ENCODE measurements around the gene BTN1A1. TPM values are rescaled to one million over a fixed set of nuclear protein-coding genes. Genes with fewer than 3 reads are reported as not detected.

BTN1A1 gene
- total RNA-seq, 2 donors from 2014 or later: not detected

- Histone ChIP-seq H3K4me1 (ENCODE audit: control insufficient read depth in 1 of 2, low read depth in 2 of 2) (peaks cover 22 to 28% of the 10 kb centered on the region in 2 donors), H3K27ac (peak overlapping the region; percentile 87 to 90), H3K27me3 (replicated peaks; ENCODE audit: insufficient read depth) (no peaks in the 10 kb centered on the region), H3K9me3 (no peaks in the 10 kb centered on the region), H3K4me3 (peak overlapping the region; percentile 72), H3K36me3 (peaks cover 14% of the 10 kb centered on the region)
- no peak for TF ChIP-seq CTCF (IDR thresholded peaks at IDR 0.05)
- ATAC-seq (ENCODE audit: insufficient number of reproducible peaks, low FRiP score, low read depth) (no peak), DNase-seq (ENCODE audit: low spot score) (no peak)
Measured at GRCh38 chr6:26472549-26473290, 27.4 kb upstream of the BTN1A1 start.

- no peak for ATAC-seq (ENCODE audit: insufficient number of reproducible peaks, low FRiP score, low read depth)
- Histone ChIP-seq H3K27me3 (replicated peaks; ENCODE audit: insufficient read depth) (no peaks in the 10 kb centered on the region), H3K36me3 (peaks cover 7% of the 10 kb centered on the region), H3K9me3 (no peaks in the 10 kb centered on the region), H3K27ac (peak overlapping the region; percentile 87 to 90), H3K4me1 (ENCODE audit: control insufficient read depth in 1 of 2, low read depth in 2 of 2) (peaks cover 22 to 28% of the 10 kb centered on the region in 2 donors), H3K4me3 (peak overlapping the region; percentile 72)
- TF ChIP-seq CTCF (IDR thresholded peaks at IDR 0.05): no peak
- no peak for DNase-seq (ENCODE audit: low spot score)
Measured at GRCh38 chr6:26473429-26473757, 26.7 kb upstream of the BTN1A1 start.

- peak overlapping the region; percentile 87 to 90 for H3K27ac ChIP-seq
- no peaks in the 10 kb centered on the region for H3K9me3 ChIP-seq
- ATAC-seq (ENCODE audit: insufficient number of reproducible peaks, low FRiP score, low read depth): peak; percentile 98
- TF ChIP-seq CTCF (IDR thresholded peaks at IDR 0.05): no peak
- no peaks in the 10 kb centered on the region for H3K27me3 ChIP-seq (replicated peaks; ENCODE audit: insufficient read depth)
- peak overlapping the region; percentile 72 for H3K4me3 ChIP-seq
- H3K4me1 ChIP-seq (ENCODE audit: control insufficient read depth in 1 of 2, low read depth in 2 of 2): peaks cover 22 to 28% of the 10 kb centered on the region in 2 donors
- peak; percentile 39 for DNase-seq (ENCODE audit: low spot score)
- peaks cover 2% of the 10 kb centered on the region for H3K36me3 ChIP-seq
Measured at GRCh38 chr6:26473758-26474438, 26.2 kb upstream of the BTN1A1 start.

- Histone ChIP-seq H3K4me1 (ENCODE audit: control insufficient read depth in 1 of 2, low read depth in 2 of 2) (peaks cover 22 to 28% of the 10 kb centered on the region in 2 donors), H3K27me3 (replicated peaks; ENCODE audit: insufficient read depth) (no peaks in the 10 kb centered on the region), H3K9me3 (no peaks in the 10 kb centered on the region), H3K27ac (peak overlapping the region; percentile 87 to 90), H3K36me3 (no peaks in the 10 kb centered on the region), H3K4me3 (peak overlapping the region; percentile 72)
- ATAC-seq (ENCODE audit: insufficient number of reproducible peaks, low FRiP score, low read depth): no peak
- DNase-seq (ENCODE audit: low spot score): no peak
- no peak for TF ChIP-seq CTCF (IDR thresholded peaks at IDR 0.05)
Measured at GRCh38 chr6:26474439-26474881, 25.6 kb upstream of the BTN1A1 start.
